GM19099 (cell line): ENCODE results near the gene SLC25A25.

Source experiments
- POLR2A ChIP-seq: IDR thresholded peaks from 3 replicates; pipeline ENCODE4 v1.6.1; 2011; ENCODE audit warnings: low read depth; ENCODE audit not compliant: insufficient read length; ENCODE audit errors: extremely low read depth

SLC25A25 gene

DNA sequence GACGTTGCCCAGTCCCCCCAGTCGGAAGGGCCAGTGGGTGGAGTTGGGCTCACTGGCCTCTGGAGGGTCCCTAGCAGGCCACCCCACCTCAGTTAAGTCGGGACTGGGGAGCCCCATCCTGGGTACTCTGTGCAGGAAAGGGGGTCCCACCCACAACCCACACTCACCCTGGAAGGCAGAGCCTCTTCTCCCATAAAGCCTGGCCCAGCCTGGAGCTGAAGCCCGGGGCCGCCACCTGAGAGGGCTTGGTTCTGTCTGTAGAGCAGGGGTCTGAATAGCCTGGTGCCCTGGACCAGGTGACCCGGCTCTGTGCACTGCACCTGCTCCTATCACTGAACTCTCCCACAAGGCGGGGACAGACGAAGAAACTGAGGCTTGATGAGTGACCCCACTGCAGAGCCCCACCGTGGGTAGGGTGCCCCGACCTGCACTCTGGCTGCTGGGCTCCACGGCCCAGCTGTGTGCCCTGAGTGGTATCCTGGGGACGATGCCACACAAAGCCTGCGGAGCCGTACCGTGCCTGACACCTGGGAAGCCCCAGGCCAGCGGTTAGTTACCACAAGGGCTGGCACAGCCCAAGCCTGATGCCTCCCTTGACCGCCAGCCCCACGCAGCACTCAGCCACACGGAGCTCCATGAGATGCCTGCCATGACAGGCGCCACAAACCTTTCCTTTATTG lies 52.2 kb downstream of the SLC25A25 start:
- TF ChIP-seq POLR2A: no peak

DNA sequence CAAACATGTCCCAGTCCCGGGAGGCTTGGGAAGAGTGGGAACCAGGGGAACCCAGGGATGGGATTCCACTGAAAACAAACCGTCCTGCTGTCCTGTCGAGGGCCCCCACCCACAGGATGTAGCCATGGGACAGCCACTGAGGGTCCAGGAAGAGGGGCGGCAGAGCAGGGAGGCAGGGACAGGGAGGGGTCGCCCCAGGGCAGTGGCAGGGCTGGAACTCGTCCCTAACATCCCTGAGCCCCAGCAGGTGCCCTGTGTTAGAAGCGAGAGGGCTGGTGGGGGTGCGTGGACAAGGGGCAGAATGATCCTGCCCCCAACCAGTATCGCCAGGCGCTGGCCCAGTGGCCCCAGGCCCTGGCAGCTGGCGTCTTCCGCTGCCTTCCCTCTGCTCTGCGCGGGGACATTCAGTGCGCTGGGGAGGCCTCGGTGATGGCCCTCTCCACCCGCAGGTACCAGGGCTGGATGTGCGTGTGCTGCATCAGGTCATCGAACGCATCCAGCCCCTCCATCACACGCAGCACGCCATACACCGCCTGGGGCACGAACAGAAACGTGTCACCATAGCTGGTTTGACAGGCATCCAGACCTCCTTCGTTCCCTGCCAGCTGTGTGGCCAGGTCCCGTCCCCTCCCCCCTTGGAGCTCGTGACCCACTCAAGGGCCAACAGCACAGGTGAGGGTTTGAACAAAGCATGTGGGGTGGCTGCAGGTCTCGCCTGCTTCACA lies 52.9 kb downstream of the SLC25A25 start:
- no peak for TF ChIP-seq POLR2A

DNA sequence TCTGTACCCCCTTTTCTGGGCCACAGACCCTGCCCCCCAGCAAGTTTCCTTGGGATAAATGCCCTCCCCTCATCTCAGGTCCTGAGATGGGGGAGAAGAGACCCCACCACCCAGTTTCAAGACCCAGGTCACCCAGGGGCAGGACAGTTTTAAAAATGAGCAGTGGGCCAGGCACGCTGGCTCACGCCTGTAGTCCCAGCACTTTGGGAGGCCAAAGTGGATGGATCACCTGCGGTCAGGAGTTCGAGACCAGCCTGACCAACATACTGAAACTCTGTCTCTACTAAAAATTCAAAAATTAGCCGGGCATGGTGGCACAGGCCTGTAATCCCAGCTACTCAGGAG lies 53.4 kb downstream of the SLC25A25 start:
- no peak for TF ChIP-seq POLR2A

- no peak for TF ChIP-seq POLR2A
Measured at GRCh38 chr9:128121924-128122808, 54.1 kb downstream of the SLC25A25 start.

DNA sequence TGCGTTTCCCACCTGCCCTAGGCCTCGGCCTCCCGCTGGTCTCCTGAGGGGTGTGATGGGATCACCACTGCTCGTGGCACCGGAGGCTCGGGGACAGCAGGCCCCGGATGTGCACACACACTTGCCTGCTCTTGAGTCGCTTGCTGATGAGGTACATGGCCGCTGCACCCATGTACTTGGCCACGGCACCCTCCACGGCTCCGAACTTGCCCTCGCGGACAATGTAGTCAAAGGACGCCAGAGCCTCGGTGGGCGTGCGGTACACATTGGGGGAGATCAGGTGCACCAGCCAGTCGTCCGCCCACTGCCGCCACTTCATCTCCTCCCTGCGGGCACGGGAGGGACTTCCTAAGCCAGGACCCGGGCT lies 54.8 kb downstream of the SLC25A25 start:
- no peak for TF ChIP-seq POLR2A

DNA sequence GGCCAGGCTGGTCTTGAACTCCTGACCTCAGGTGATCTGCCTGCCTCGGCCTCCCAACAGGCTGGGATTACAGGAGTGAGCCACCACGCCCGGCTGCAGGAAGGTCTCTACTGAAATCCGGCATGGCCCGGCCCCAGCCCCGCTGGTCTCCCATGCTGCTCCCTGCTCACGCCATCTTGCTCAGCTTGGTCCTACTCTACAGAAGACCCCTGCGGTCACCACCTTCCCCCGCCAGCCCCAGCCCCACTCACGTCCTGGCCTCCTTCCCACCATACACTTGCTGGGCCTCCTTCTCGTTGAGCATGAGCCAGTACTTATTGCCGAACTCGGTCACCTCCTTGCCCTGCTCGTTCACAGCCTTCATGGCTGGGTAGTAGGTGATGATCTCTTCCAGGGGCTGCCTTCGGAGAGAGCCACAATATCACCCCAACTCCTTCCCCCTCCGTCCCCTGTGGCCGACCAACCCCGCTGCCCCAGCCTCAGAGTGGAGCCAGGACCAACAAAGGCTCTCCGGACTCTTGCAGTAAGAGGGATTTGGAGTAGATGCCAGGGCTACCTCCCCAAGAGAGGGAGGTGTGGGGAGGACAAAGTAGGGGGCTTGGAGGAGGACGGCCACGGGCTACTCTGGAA lies 55.5 kb downstream of the SLC25A25 start:
- no peak for TF ChIP-seq POLR2A

GRCh38 chr9:128124451-128124850 lies 56.4 kb downstream of the SLC25A25 start:
- TF ChIP-seq POLR2A: no peak

- no peak for TF ChIP-seq POLR2A
Measured at GRCh38 chr9:128124873-128125579, 57.0 kb downstream of the SLC25A25 start.

DNA sequence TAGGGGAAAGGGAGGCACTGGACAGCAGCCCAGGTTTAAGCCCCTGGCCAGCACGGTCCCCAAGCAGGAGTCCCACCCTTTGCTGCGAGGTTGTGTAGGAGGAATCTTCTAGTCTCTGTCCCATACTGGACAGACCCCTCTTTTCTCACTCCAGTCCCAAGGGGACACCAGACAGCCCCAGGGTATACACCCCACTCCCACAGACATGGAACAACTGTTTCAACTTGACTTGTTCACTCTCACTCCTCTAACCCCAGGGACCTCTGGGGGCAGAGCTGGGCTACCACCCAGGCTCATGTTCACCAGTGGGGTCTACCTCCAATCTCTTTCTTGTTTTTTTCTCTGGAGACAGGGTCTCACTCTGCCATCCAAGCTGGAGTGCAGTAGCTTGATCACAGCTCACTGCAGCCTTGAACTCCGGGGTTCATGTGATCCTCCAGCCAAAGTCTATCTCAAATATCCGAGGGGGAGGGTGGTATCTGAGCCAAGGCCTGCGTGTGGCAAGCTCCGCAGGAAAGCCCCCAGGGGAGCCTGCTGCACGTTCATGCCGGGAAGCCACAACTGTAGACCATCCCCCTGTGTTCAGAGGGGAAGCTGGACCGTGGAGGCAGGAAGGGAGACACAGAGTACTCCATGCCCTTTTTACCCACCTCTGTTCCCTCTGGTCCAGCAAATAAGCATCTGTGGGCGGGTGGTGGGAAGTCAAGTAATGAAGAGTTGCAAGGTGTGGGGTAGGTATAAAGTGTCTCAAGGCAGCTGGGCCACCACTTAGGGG lies 57.7 kb downstream of the SLC25A25 start:
- TF ChIP-seq POLR2A: no peak

GRCh38 chr9:128127568-128127989 lies 59.5 kb downstream of the SLC25A25 start, which contains the start of gene PTGES2:
PTGES2 (minus strand) TSS chr9:128127729; CDS start chr9:128127717, 12 bp downstream.
- peak; percentile 59 for TF ChIP-seq POLR2A

- TF ChIP-seq POLR2A: peak; percentile 36
Measured at GRCh38 chr9:128127990-128128835, 60.2 kb downstream of the SLC25A25 start.

DNA sequence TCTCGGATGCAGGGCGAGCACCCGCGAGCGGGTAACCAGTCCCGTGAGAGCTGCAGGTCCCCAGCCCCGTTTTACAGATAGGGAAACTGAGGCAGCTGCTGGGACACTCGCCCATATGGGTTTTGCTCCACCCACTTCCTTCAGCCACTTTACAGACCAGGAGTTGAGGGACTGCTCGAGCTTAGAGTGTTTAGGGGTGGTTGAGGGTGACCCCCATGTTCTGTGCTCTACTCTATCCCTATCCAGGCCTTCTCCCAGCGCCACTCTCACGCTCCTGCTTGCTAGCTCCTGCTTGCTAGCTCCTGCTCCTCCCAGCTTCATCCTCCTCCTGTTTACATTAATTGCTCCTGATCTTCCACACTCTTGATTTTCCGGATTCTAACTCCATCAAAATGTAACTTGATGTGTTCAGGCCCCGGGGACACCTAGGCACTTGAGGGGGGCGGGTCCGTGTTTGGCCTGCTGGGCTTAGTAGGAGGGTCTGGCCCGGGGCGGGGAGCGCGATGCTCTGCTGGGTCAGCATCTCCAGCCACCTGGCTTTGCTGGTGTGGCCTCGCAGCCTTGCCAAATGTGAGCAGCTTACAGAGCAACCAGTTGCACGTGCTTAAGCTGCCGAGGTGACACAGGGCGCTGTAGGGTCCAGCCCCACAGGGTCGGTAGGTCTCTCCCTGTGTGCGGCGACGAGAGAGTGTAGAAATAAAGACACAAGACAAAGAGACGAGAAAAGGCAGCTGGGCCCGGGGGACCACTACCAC lies 61.0 kb downstream of the SLC25A25 start:
- TF ChIP-seq POLR2A: no peak
